Keratinocyte (primary cell): Measurements from ENCODE around the gene NUBP2. TPM values are rescaled to one million over a fixed set of nuclear protein-coding genes. Genes with fewer than 3 reads are reported as not detected.

Experiments
- DNase-seq: peaks from one replicate; pipeline ENCODE4 v3.0.0-alpha.2; 2011; ENCODE audit warnings: low read depth, missing footprints, low spot score
- FAIRE-seq: peaks from 2 replicates; lab custom pipeline; 2011; peaks lifted over from hg19 to GRCh38; lab: Jason Lieb, UNC
- H2AFZ ChIP-seq: 2 replicates; pipeline ENCODE4 v1.6.0; 2012; ENCODE audit warnings: low read length, control low read depth, inconsistent platforms; ENCODE audit not compliant: control insufficient read depth
- H3K27ac ChIP-seq: 2 replicates; pipeline ENCODE4 v1.5.1; 2011; ENCODE audit warnings: low read length; ENCODE audit not compliant: control insufficient read depth, insufficient read depth
- H3K27me3 ChIP-seq: 3 replicates; pipeline ENCODE4 v1.6.0; 2011; ENCODE audit warnings: low read length; ENCODE audit not compliant: control insufficient read depth, insufficient read depth; ENCODE audit errors: extremely low read depth
- H3K36me3 ChIP-seq, 2 experiments: 2 replicates in 1 of 2; 3 replicates in 1 of 2; pipeline ENCODE4 v1.5.1; 2011; ENCODE audit warnings: low read length in 2 of 2, mild to moderate bottlenecking in 1 of 2; ENCODE audit not compliant: control insufficient read depth in 2 of 2, insufficient read depth in 2 of 2; ENCODE audit errors: extremely low read depth in 1 of 2
- H3K4me1 ChIP-seq: 3 replicates; pipeline ENCODE4 v1.5.1; 2011; ENCODE audit warnings: low read length; ENCODE audit not compliant: control insufficient read depth, insufficient read depth; ENCODE audit errors: extremely low read depth
- H3K4me2 ChIP-seq: 3 replicates; pipeline ENCODE4 v1.6.0; 2011; ENCODE audit warnings: low read depth, low read length; ENCODE audit not compliant: control insufficient read depth, insufficient read depth; ENCODE audit errors: extremely low read depth
- H3K4me3 ChIP-seq, 3 experiments: fragments of 200-600 bp in 1 of 3; sonication (generic) in 1 of 3; 2 replicates in 2 of 3; 3 replicates in 1 of 3; pipeline ENCODE4 v1.5.1; 2011 to 2016; ENCODE audit warnings: low read length in 3 of 3, mild to moderate bottlenecking in 3 of 3, control low read depth in 2 of 3, inconsistent platforms in 1 of 3, low read depth in 1 of 3, mixed read lengths in 1 of 3, mixed run types in 1 of 3, moderate library complexity in 1 of 3; ENCODE audit not compliant: control insufficient read depth in 2 of 3, insufficient read depth in 2 of 3; ENCODE audit errors: extremely low read depth in 1 of 3
- H3K79me2 ChIP-seq: 2 replicates; pipeline ENCODE4 v1.6.0; 2012; ENCODE audit warnings: low read length; ENCODE audit not compliant: control insufficient read depth, insufficient read depth
- H3K9ac ChIP-seq: 3 replicates; pipeline ENCODE4 v1.6.0; 2011; ENCODE audit warnings: low read length; ENCODE audit not compliant: control insufficient read depth, insufficient read depth; ENCODE audit errors: extremely low read depth
- H3K9me1 ChIP-seq: 3 replicates; pipeline ENCODE4 v1.6.0; 2011; ENCODE audit warnings: low read length; ENCODE audit not compliant: control insufficient read depth, insufficient read depth; ENCODE audit errors: extremely low read depth
- H3K9me3 ChIP-seq: 2 replicates; pipeline ENCODE4 v1.5.1; 2012; ENCODE audit warnings: low read depth, low read length; ENCODE audit not compliant: control insufficient read depth
- H4K20me1 ChIP-seq: 3 replicates; pipeline ENCODE4 v1.6.0; 2011; ENCODE audit warnings: low read length; ENCODE audit not compliant: control insufficient read depth, insufficient read depth; ENCODE audit errors: extremely low read depth
- CTCF ChIP-seq, 3 experiments: IDR thresholded peaks in 1 of 3; conservative IDR thresholded peaks in 1 of 3; optimal IDR thresholded peaks in 1 of 3; 2 replicates in 2 of 3; 3 replicates in 1 of 3; pipeline versions ENCODE3 to v1.5.1; 2011; ENCODE audit warnings: low read length in 3 of 3, mild to moderate bottlenecking in 3 of 3, moderate library complexity in 2 of 3, control low read depth in 1 of 3, inconsistent platforms in 1 of 3; ENCODE audit not compliant: insufficient read depth in 2 of 3; ENCODE audit errors: extremely low read depth in 1 of 3
- EZH2 ChIP-seq: IDR thresholded peaks from one replicate; pipeline ENCODE4 v1.6.1; 2012; ENCODE audit warnings: inconsistent platforms, mild to moderate bottlenecking, low read length, moderate library complexity
- dilution Hi-C: fragments of 300-500 bp; cut with MboI; formaldehyde crosslinking; loops from one replicate; pipeline ENCODE4 v1.7.0; 2020; ENCODE audit warnings: low sequenced_read_pairs; ENCODE audit not compliant: extremely low pct_ligation_motif_present
- polyA plus RNA-seq, 5 experiments: library from polyadenylated mRNA; depleted of rRNA in 3 of 5; stranded (reverse) in 3 of 5; stranded (forward) in 1 of 5; unstranded in 1 of 5; fragments of >200 nt; gene quantifications; 1 replicate in 1 of 5; 2 replicates in 3 of 5; 3 replicates in 1 of 5; pipeline versions ENCODE4 v1.2.1 to v1.2.3, GENCODE V29; 2011 to 2012; ENCODE audit warnings: missing spikeins in 2 of 5, low read depth in 1 of 5, low replicate concordance in 1 of 5

The NUBP2 gene
- polyA plus RNA-seq, 1 donor (not counting 4 experiments of a cell fraction or from before 2014, with no cell fraction given) = 24.4 TPM

- no peak overlapping the region for H3K9ac ChIP-seq
- peaks cover 2% of the 10 kb centered on the region for H3K9me3 ChIP-seq
- no peak overlapping the region for H3K4me3 ChIP-seq
- H3K4me2 ChIP-seq = no peak overlapping the region
- no peak overlapping the region for H3K27ac ChIP-seq
- TF ChIP-seq CTCF (optimal IDR thresholded peaks at IDR 0.05 in 1 of 3, IDR thresholded peaks at IDR 0.05 in 1 of 3, conservative IDR thresholded peaks at IDR 0.05 in 1 of 3; ENCODE audit: extremely low read depth in 1 of 3, insufficient read depth in 2 of 3, low read length in 3 of 3) (no peak), EZH2 (no peak)
- no peaks in the 10 kb centered on the region for H4K20me1 ChIP-seq
- H3K4me1 ChIP-seq = no peaks in the 10 kb centered on the region
- no peak for FAIRE-seq
- no peaks in the 10 kb centered on the region for H3K27me3 ChIP-seq
- no peaks in the 10 kb centered on the region for H3K36me3 ChIP-seq
- no peak for DNase-seq
- no peak overlapping the region for H2AFZ ChIP-seq
- no peaks in the 10 kb centered on the region for H3K9me1 ChIP-seq
- H3K79me2 ChIP-seq = no peaks in the 10 kb centered on the region
- dilution Hi-C loops = no loop called here
Observed at GRCh38 chr16:1800701-1801100, 17.9 kb downstream of the NUBP2 start.

- Histone ChIP-seq H3K9me3 (no peaks in the 10 kb centered on the region), H2AFZ (no peak overlapping the region), H3K27me3 (no peaks in the 10 kb centered on the region), H3K4me1 (no peaks in the 10 kb centered on the region), H3K79me2 (no peaks in the 10 kb centered on the region), H3K9me1 (no peaks in the 10 kb centered on the region), H3K36me3 (peaks cover 0 to 3% of the 10 kb centered on the region in 2 experiments), H3K27ac (no peak overlapping the region), H3K4me3 (no peak overlapping the region), H4K20me1 (no peaks in the 10 kb centered on the region), H3K4me2 (no peak overlapping the region), H3K9ac (no peak overlapping the region)
- dilution Hi-C loops = no loop called here
- no peak for FAIRE-seq
- no peak for DNase-seq
- TF ChIP-seq EZH2 (no peak), CTCF (optimal IDR thresholded peaks at IDR 0.05 in 1 of 3, IDR thresholded peaks at IDR 0.05 in 1 of 3, conservative IDR thresholded peaks at IDR 0.05 in 1 of 3; ENCODE audit: extremely low read depth in 1 of 3, insufficient read depth in 2 of 3, low read length in 3 of 3) (no peak)
Observed at GRCh38 chr16:1807626-1808025, 24.9 kb downstream of the NUBP2 start.
